ENCODE results near the gene ALDH1B1.
"Not testable (repeated sequence)": the region's sequence is repeated elsewhere in the genome, so short reads cannot be mapped to it uniquely, and the experiment has no call there.

Gene ALDH1B1

DNA sequence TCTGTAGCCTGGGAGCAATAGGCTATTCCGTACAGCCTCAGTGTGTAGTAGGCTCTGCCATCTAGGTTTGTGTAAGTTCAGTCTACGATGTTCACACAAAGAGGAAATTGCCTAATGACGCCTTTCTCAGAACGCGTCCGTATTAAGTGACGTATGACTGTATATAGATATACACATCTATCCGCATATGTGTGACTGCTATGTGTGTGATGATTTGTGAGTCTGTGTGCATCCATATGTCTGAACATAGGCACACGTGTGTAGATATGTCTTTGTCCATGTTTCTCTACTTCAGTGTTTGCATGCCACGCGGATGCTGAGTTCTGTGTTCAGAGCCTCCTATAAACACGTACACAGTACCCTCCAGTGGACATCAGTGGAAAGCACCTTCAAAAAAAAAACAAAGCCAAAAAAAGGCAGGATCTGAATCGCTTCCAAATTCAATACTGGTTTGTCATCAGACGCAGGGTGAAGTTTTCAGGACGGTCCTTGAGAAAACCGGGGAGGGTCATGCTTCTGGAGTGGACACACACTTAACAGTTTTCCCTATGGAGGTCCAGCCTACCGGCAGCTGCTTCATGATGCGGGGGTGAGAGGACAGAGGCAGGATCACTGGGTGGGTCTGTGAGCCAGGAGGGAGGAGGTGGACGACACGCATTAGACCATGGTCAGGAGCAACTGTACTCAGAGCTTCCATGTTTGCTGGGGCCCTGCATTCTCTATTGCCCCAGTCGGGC lies 29.5 kb upstream of the ALDH1B1 start:
- DNase-seq, result no peak

DNA sequence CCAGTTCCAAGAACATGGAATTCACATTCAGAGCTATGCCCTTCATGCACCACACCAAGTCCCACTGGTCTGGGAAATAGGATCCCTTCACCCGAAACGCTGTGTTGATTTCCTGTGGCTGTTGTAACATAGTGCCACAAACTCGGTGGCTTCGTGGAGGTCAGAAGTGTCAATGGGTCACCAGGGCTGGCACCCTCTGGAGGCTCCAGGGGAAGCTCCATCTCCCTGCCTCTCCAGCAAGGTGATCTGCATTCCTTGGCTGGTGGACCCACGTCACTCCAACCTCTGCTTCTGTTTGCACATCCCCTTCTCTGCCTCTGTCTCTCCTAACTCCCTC lies 28.9 kb upstream of the ALDH1B1 start:
- DNase-seq, result no peak

DNA sequence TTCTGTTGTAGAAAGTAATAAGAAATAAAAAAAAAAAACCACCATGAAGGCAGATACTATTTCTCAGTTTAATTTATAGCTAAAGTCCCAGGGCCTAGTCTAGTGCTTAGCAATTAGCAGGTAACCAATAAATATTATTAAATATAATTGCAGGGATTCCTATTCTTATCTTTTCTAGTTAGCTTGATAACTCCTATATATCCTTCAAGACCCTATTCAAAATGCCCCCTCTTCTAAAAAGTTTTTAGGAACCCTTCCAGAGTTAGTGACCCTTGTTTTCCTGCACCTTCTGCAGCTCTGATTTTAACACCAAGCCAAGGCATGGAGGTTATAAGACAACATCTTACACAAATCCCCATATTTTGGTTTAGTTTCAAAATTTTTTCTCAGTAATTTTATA lies 24.6 kb upstream of the ALDH1B1 start:
- DNase-seq, result no peak

DNA sequence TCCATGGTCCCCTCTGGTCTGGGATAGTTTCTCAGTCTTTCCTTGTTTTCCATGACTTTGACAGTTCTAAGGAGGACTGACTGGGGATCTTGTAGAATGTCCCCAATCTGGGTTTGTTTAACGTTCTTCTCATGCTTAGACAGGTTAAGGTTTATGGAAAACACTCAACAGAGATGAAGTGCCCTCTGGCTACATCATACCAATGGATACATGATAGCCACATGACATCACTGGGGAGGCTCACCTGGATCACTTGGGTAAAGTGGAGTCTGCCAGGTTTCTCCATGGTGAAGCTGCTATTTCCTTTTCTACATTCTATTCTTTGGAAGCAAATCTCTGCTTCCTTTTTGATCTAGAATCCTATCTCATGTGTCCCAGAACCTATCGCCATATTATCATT lies 23.8 kb upstream of the ALDH1B1 start:
- no peak for DNase-seq

DNA sequence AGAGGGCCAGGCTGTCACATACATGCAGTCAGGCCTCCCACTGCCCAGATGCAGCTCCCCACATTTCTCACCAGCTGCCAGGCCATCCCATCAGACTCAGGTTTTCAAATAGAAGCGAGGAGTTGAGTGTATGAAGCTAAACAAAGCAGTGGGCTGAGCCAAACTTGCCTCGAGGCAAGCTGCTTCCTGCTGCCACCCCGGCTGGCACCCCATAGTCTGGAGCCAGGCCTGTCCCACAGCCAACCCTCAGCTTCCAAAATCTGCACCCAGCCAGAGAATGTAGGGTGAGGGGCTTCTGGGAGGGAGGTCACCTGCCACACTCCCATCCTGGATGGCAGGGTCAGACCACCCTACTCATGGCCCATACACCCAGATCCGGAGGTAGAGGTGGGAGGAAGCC lies 22.3 kb upstream of the ALDH1B1 start:
- no peak for DNase-seq

DNA sequence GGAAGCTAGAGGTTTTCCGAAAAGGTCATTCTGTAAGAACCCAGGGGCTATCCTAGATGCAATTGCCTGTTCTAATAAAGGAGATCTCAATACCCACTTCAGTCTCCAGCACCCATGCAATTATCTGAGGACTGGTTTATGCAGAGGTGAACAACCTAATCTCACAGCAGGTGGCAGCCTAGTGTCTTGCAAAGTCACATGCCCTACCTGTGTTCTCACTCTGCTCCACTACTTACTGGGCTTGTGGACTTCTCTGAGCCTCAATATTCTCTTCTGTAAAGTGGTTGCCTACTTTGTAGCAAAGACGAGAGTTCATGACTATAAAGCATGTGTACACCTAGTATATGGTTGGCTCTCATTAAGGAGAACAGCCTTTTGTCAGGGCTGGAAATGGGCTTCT lies 21.0 kb upstream of the ALDH1B1 start:
- no peak for DNase-seq

DNA sequence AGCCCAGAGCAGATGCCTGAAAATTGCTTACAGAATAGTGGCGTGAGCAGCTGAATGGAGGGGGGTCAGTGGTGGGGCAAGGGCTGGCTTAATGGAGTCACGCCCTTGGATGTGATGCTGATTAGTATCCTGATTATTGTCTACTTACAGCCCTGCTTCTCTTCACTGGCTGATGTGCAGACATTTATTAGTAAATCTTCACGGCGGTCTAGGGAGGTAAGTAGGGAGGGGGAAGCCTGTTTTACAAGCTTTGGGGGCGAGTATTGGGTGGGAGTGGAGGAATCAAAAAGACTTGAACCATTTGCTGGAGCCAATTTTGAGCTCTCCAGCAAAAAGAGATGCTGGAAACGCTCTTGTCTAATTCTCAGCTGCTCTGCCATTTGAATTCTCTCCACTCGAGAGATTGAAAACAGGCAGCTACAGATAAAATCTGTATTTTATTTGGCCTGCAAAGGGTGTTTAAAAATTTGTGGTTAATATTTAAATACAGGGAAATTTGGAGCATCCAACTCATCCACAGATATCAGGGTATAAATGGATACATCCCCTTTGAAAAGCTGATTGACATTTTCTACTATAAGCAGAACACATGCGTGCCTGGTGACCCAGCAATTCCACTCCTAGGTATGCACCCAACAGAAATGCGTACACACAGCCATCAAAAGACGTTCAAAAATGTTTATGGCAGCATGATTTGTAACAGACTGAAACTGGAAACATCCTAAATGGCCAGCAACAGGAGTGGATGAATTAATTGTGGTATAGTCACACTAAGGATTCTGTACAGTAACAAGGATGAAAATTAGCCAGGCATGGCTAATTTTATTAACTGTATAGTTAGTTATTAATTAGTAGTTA lies 19.5 kb upstream of the ALDH1B1 start:
- DNase-seq, result no peak

DNA sequence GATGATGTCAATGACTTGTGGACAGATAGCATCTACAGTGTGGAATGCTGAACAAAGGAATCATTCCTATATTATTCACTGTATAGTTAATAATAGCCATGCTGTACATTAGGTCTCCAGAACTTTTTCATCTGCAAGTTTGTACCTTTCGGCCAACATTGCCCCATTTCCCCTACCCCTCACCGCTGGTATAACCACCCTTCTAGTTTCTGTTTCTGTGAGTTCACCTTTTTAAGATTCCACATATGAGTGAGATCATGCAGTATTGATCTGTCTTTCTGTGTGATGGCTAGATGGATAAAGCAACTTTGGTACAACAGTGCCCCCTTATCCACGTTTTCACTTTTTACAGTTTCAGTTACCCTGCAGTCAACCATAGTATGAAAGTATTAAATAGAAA lies 18.8 kb upstream of the ALDH1B1 start:
- no peak for DNase-seq

DNA sequence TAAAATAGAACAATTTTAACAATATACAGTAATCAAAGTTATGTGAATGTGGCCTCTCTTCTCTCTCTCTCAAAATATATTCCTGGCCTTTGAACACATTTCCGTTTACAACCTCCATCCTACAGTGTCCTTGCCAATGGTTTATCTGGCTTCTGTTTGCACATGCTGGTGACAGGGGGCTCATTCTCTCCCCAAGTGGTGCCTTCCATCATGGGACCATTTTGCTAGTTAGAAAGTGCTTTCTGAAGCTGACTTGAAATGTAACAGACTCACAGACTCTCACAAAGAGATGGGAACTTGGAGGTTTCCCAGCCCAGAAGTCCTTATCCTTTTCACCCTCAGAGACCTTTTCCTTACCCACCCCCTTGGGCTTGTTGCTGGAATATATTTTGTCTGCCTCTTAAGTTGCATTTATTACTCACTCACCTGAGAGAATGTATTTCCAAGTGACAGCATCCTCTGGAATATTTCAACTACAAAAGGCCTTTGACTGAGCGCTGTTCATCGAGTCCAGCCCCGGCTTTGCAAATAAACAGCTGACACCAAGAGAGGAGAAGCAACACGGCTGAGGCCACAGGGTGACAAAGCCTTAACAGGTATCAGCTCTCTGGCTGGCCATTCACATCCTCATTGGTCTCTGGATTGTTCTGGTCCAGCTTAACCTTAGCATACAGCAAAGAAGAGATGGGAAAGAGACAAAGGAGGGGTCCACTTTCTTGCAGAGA lies 17.5 kb upstream of the ALDH1B1 start:
- DNase-seq, result no peak

DNA sequence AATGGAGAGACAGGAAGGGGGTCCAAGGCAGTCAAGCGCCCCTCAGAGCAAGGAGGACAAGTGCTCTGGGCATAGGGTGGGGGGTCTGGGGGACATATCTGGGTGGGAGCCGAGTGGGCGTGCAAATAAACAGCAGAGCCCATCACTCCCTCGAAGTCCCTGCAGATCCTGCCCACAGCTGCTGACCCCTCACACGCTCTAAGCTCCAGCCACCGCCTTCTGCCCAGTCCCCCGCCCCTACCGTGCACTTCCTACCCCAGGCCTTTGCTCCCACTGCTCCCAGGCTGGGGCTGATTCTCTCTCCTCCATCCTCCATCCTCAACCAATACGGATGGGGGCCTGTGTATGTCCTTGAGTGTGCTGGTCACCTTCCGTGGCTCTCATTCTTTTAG lies 16.9 kb upstream of the ALDH1B1 start:
- no peak for DNase-seq

DNA sequence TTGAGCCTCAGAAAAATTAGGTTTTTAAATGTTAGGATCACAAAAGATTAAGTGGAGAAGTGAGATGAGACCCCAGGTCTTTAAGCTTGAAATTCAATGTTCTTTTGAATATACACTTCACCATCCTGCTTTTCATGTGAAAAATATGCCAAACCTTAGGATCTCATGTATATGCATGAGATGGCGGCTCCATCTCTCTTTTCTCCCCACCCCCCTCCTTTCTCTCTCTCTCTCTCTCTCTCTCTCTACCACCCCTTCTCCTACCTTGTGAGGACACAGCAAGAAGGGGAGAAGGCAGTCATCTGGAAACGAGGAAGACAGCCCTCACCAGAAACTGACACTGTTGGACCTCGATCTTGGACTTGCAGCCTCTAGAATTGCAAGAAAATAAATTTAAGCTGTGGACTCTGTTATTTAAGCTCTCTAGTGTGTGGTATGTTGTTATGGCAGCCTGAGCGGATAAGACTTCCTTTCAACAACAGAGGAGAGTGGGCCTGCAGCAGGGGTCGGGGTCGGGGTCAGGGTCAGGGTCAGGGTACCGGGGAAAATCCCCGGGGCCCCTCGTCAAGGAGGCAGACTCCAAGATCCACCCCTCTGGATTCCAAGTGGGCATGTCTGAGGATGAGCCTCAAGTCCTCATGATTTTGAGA lies 16.4 kb upstream of the ALDH1B1 start:
- DNase-seq, result no peak

DNA sequence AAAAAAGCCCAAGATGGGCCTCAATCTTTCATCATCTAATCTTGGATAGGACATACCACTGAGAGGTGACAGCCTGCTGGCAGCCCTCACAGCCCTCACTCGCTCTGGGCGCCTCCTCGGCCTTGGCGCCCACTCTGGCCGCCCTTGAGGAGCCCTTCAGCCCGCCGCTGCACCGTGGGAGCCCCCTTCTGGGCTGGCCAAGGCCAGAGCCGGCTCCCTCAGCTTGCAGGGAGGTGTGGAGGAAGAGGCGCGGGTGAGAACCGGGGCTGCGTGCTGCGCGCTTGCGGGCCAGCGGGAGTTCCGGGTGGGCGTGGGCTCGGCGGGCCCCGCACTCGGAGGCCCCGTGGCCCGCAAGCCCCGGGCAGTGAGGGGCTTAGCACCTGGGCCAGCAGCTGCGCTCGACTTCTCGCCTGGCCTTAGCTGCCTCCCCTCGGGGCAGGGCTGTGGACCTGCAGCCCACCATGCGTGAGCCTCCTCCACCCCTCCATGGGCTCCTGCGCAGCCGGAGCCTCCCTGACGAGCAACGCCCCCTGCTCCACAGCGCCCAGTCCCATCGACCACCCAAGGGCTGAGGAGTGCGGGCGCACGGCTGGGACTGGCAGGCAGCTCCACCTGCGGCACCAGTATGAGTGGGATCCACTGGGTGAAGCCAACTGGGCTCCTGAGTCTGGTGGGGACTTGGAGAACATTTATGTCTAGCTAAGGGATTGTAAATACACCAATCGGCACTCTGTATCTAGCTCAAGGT lies 15.0 kb upstream of the ALDH1B1 start:
- not testable (repeated sequence) for DNase-seq

DNA sequence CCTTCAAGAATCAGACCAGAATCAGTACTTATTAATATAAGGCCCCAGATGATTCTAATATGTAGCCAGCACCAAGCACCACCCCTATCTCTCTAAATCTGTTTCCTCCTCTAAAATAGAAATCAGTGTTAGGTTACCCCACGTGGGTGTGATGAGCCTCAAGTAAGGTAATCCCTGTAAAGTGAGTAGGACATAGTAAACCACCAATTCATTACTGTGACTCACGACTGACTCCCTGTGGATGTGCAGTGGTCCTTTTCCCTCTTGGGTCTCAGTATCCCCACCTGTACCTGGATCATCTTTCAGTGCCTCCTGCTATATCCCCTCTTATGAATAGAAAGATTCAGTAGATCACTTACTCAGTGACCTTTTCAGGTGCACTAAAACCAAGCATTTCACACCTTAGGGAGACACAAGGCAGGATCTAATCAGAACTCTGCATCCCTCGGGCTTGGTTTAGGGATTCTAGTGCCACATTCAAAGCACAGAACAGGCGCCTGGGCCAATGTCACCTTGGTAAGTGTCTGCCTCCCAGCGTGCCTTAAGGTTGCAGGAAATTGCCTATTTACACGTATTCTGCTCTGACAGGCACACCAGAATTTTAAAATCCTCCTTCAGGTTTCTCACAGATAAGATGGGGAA lies 12.2 kb upstream of the ALDH1B1 start:
- no peak for DNase-seq

DNA sequence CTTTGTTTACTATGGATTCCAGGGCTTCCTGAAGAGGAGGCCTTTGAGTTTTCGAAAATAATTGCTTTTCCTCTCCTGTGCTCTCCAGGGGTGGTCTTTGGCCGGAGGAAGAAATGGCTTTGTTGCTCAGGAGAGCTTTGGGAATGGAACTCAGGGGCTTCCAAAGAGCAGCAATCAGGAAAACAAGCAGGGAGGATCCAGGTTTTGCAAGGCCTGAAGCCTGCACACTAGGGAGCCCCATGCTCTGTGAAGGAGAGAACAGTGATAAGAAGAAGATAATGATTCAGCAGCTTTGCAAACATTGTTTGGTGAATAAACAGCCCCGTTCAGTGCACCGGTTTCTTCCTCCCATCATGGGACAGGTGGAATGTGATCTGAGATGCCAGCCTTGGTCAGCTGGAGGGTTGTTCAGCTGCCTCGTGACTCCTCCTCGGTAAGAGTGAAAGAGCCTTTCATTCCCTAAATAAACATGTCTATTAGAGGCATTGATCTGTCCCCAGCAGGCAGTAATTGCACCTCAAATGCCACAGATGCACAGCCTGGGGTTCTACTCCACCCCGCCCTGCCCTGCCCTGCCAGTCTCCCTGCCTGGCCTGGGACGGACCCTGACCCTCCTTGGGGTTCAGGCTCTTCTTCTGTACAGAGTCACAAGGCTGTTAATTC lies 11.5 kb upstream of the ALDH1B1 start:
- no peak for DNase-seq

DNA sequence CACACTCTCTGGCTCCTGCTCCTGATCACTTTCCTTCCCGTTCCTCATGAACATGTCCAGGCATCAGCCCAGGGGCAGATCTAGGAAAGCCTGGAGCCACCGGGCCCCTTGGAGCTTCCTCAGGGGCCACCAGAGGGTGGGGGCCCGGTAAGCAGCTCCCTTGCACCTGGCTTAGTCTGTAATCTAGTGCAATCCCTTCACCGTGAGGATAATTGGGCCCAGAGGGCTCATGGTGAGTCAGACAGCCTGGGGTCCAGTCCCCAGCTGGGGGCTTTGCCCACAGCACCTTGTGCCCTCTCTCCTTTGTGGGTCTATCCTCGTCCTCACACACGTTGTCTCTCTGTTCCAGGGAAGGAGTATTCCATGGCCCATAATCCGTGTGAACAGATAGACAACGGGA lies 10.4 kb upstream of the ALDH1B1 start:
- no peak for DNase-seq

DNA sequence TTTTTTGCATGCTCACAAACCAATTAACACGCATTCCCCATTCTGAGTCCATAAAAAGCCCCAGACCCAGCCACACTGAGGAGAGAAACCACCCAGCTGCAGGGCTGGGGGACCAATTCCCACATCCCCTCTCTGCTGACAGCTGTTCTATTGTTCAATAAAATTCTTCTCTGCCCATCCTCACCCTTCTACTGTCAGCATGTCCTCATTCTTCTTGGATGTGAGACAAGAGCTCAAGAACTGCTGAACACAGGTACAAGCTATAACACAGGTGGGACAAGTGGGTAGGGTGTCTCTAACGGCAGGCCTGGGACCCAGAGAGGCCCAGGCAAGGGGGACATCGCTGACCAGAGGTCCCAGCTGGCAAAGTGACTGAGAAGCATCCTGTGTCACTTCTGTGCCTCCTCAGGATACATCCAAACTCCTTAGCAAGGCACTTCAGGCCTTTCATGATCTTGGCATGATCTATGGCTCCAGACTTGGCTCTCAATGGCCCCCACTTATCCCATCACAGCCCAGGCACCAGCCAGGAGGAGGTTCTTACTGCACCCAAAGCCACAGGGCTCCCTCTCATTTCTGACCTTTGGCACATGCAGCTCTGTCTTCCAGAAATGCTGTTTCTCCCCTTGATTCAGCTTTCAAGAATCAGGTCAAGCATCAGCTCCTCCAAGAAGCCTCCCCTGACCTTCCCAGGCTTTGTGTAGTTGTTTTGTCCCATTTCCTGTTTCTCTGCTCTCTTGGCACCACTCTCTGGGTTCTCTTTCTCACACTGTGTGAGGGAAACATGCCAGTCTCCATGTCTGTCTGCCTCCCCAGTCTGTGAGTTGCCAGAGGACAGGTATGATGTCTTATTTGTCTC lies 7.3 kb upstream of the ALDH1B1 start:
- DNase-seq, result no peak

DNA sequence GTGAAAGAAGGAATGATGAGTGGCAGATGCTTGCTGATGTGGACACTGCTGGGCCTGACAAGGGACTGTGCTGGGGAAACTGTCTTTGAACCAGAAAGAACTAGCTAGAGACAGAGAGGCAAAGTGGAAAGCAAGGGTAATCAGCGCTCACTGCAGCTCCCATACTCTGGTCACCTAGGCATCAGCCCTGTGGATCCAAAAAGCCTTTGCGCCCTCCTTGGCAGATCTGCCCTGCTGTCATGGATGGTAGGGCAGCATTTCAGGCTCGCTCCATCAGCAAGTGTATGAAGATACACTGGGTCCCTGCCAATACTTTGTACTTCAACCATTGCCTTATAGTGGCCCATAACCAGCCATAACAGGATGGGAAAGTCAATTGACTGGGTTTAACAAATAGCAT lies 6.6 kb upstream of the ALDH1B1 start:
- DNase-seq, result no peak

DNA sequence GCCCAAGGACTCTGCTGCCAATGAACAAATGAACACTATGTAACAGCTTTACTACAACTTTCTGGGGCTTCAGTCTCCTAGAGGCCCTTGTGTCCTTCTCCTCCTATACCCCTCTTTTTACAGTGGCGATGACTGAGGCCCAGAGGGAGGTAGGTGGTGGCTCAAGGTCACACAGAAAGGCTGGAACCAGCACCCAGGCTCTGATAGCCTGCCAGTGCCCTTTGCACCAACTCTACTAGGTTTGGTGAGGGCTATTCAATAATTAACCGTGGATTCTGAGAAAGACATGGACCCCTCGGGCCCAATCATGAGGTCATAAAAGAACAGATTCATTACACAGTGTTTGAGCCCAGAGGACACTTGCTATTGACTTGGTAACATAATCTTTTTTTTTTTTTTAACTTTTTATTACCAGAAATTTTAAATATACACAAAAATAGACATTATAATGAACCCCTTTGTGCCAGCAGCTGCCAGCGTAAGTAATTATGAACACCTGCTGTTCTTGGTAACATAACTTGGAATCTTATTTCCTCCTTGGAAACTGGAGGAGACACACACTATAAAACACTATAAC lies 6.1 kb upstream of the ALDH1B1 start:
- no peak for DNase-seq

DNA sequence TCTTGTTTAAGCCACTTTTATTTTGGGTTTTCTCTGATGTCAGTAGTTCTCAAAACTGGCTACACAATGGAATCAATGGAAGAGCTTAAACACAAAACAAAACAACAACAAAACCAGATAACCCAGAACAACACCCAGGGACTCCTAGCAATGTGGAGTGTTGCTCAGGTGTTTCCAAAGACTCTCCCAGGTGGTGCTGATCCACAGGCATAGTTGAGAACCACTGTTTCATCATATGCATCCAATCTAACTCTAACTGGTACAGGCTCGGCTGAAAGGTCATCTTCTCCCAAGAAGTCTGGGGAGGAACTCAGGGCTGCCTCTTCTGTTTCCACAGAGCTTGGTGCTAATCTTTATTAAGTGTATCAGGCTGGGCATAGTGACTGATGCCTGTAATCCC lies 5.4 kb upstream of the ALDH1B1 start:
- DNase-seq, result no peak

DNA sequence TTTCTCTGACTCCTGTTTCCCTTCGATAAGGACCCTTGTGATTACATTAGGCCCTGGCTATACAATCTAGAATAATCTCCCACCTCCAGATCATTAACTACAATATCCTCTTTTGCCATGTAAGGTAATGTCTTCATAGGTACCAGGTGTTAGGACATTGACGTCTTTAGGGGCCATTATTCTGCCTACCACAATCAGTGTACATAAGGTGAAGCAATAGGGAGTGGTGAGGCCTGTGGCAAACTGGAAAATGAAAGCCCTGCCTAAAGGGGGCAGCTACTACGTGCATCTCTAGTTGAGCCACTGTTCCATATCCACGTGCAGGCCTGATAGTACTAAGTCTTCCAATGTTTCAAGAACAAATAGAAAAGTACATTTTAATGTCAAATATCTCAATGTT lies 4.8 kb upstream of the ALDH1B1 start:
- DNase-seq, result no peak

Measured in NCI-H187 treated with DMSO at 0.1 percent for 48 hours (cell line).